AG09319 (cell line): Measurements from ENCODE around the gene TERT.
"Not testable (repeated sequence)": the region's sequence is repeated elsewhere in the genome, so short reads cannot be mapped to it uniquely, and the experiment has no call there.

Experiments
- DNase-seq: peaks from one replicate; pipeline ENCODE4 v3.0.0-alpha.2; 2010; ENCODE audit warnings: low read depth; ENCODE audit errors: extremely low read depth
- CTCF ChIP-seq: IDR thresholded peaks from 2 replicates; pipeline ENCODE4 v1.5.1; 2011; ENCODE audit warnings: low read depth, mild to moderate bottlenecking, inconsistent platforms, low read length, moderate library complexity

Gene TERT

GRCh38 chr5:1294206-1294834 lies 548 bp downstream of the TERT start:
- no peak for DNase-seq

GRCh38 chr5:1293416-1294205 lies 1.3 kb downstream of the TERT start:
- no peak for DNase-seq
- no peak for TF ChIP-seq CTCF

More at GRCh38 chr5:1294206-1294834, 548 bp downstream of the TERT start:
- TF ChIP-seq CTCF = no peak

- DNase-seq = no peak
These were observed 1.9 kb downstream of the TERT start for GRCh38 chr5:1292846-1293415.

GRCh38 chr5:1292139-1292538 lies 2.7 kb downstream of the TERT start:
- no peak for TF ChIP-seq CTCF
- no peak for DNase-seq

More at GRCh38 chr5:1292846-1293415, 1.9 kb downstream of the TERT start:
- no peak for TF ChIP-seq CTCF

- no peak for DNase-seq
- TF ChIP-seq CTCF = no peak
These were observed 3.2 kb downstream of the TERT start for GRCh38 chr5:1291611-1292080.

GRCh38 chr5:1290956-1291355 lies 3.9 kb downstream of the TERT start:
- not testable (repeated sequence) for DNase-seq

- not testable (repeated sequence) for DNase-seq
These were observed 5.3 kb downstream of the TERT start for GRCh38 chr5:1289559-1289958.
